Posterior cingulate gyrus (tissue), 11 donors: ENCODE results near the gene DTD1.
"Not testable (repeated sequence)": the region's sequence is repeated elsewhere in the genome, so short reads cannot be mapped to it uniquely, and the experiment has no call there.

Source experiments
- DNase-seq, 10 donors: peaks; one replicate each; pipeline versions ENCODE4 v3.0.0 to v3.0.0-alpha.2; 2020 to 2021; ENCODE audit warnings: mixed read lengths in 3 of 10
- intact Hi-C: fragments of 100-400 bp; cut with DNase I; formaldehyde crosslinking; loops from one replicate; pipeline ENCODE4 v1.15.1; 2023

DTD1 gene

GRCh38 chr20:18731940-18732339 lies 144.1 kb downstream of the DTD1 start:
- no peak for DNase-seq
- intact Hi-C loops: no loop called here

GRCh38 chr20:18734525-18735189 lies 146.8 kb downstream of the DTD1 start:
- DNase-seq: no peak
- intact Hi-C loops: no loop called here

- intact Hi-C loops: no loop called here
Observed at GRCh38 chr20:18737140-18737539, 149.3 kb downstream of the DTD1 start.

GRCh38 chr20:18738055-18738454 lies 150.2 kb downstream of the DTD1 start:
- no peak for DNase-seq
- intact Hi-C loops: no loop called here

More at GRCh38 chr20:18737140-18737539, 149.3 kb downstream of the DTD1 start:
- no peak for DNase-seq

- intact Hi-C loops: no loop called here
- DNase-seq: peak in 1 of 10 donors; percentile 48
Observed at GRCh38 chr20:18738888-18739287, 151.0 kb downstream of the DTD1 start.

- intact Hi-C loops: no loop called here
- DNase-seq: peak in 4 of 10 donors; percentile 14 to 83 (median 28)
Observed at GRCh38 chr20:18739751-18740166, 151.9 kb downstream of the DTD1 start.

- DNase-seq: no peak
- intact Hi-C loops: no loop called here
Observed at GRCh38 chr20:18740726-18741125, 152.9 kb downstream of the DTD1 start.

- intact Hi-C loops: no loop called here
- DNase-seq: no peak
Observed at GRCh38 chr20:18742841-18743240, 155.0 kb downstream of the DTD1 start.

- DNase-seq: no peak
- intact Hi-C loops: no loop called here
Observed at GRCh38 chr20:18743665-18744440, 156.0 kb downstream of the DTD1 start.

GRCh38 chr20:18747090-18747489 lies 159.2 kb downstream of the DTD1 start:
- no peak for DNase-seq
- intact Hi-C loops: no loop called here

GRCh38 chr20:18748987-18749386 lies 161.1 kb downstream of the DTD1 start:
- intact Hi-C loops: no loop called here
- no peak for DNase-seq

GRCh38 chr20:18749528-18749927 lies 161.7 kb downstream of the DTD1 start:
- peak in 1 of 10 donors; percentile 64 for DNase-seq
- intact Hi-C loops: no loop called here

GRCh38 chr20:18750735-18751134 lies 162.9 kb downstream of the DTD1 start:
- intact Hi-C loops: no loop called here
- no peak for DNase-seq

- intact Hi-C loops: no loop called here
- no peak for DNase-seq
Observed at GRCh38 chr20:18754030-18754652, 166.3 kb downstream of the DTD1 start.

GRCh38 chr20:18754653-18755045 lies 166.8 kb downstream of the DTD1 start:
- intact Hi-C loops: no loop called here
- DNase-seq: no peak

GRCh38 chr20:18760852-18761251 lies 173.0 kb downstream of the DTD1 start:
- DNase-seq, intact Hi-C loops: not testable (repeated sequence)

- DNase-seq: no peak
- intact Hi-C loops: no loop called here
Observed at GRCh38 chr20:18767676-18768075, 179.8 kb downstream of the DTD1 start.

- no peak for DNase-seq
- intact Hi-C loops: no loop called here
Observed at GRCh38 chr20:18773566-18773965, 185.7 kb downstream of the DTD1 start.

GRCh38 chr20:18774207-18774606 lies 186.4 kb downstream of the DTD1 start:
- no peak for DNase-seq
- intact Hi-C loops: no loop called here

- no peak for DNase-seq
- intact Hi-C loops: no loop called here
Observed at GRCh38 chr20:18775633-18776032, 187.8 kb downstream of the DTD1 start.

GRCh38 chr20:18778690-18779392 lies 191.0 kb downstream of the DTD1 start:
- intact Hi-C loops: no loop called here
- no peak for DNase-seq
